Measurements from ENCODE around the gene GJD2.

GRCh38 chr15:34776606-34777105 is 21.9 kb upstream of the GJD2 start:
- TF ChIP-seq POLR2AphosphoS5 (IDR thresholded peaks at IDR 0.05; ENCODE audit: low read depth, low read length) (no peak), CTCF (IDR thresholded peaks at IDR 0.05) (no peak), REST (IDR thresholded peaks at IDR 0.05; ENCODE audit: insufficient read depth in 1 of 2, low read depth in 2 of 2, low read length in 1 of 2) (no peak), TCF7L2 (IDR thresholded peaks at IDR 0.05; ENCODE audit: low read depth, low read length) (no peak)

Measured in Panc1 (cell line).